ENCODE data around the gene PLSCR4. TPM values are rescaled to one million over a fixed set of nuclear protein-coding genes. Genes with fewer than 3 reads are reported as not detected.

The PLSCR4 gene
- total and polyA plus RNA-seq, 8 donors, result 6.1 to 76.3 (median 18.6) TPM

DNA sequence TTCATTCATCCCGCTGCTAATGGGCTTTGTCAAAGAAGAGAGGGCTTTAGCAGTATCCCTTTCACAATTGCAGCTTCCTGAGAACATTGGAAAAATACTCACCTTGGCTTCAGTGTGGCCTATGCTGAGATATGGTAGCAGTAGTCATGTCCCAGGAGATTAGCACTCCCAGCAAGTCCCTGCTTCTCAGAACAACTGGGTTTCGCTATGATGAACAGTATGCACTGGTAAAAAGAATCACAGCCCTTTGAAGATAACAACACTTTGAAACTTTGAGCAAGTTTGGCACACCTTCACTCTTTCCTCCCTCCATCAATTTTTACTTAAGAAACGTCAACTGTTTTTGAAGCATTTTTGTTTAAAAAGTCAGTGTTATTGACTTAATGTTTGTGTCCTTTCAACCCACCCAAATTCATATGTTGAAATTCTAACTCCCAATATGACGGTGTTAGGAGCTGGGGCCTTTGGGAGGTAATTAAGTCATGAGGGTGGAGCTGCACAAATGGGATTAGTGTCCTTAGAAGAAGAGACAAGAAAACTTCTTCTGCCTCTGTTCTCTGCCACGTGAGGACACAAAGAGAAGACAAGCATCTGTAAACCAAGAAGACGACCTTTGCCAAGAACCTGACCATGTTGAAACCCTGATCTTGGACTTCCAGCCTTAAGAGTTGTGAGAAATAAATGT, 17.8 kb upstream of the PLSCR4 start:
- Histone ChIP-seq H3K4me3 (no peak overlapping the region), H3K27me3 (no peaks in the 10 kb centered on the region), H3K36me3 (no peaks in the 10 kb centered on the region), H3K9me3 (no peaks in the 10 kb centered on the region), H3K4me1 (no peaks in the 10 kb centered on the region), H3K27ac (no peak overlapping the region)
- no peak for DNase-seq
- WGBS, 5 donors, result 86 to 91% (median 87%) methylated on average over 6 of the region's 6 CpGs
- intact Hi-C loops (cut with DNase I; ENCODE audit: low total_unique reads), result no loop called here
- TF ChIP-seq POLR2A (IDR thresholded peaks at IDR 0.05) (no peak), EP300 (IDR thresholded peaks at IDR 0.05) (no peak), POLR2AphosphoS5 (IDR thresholded peaks at IDR 0.05) (no peak)
- TF ChIP-seq, protein P1, sequence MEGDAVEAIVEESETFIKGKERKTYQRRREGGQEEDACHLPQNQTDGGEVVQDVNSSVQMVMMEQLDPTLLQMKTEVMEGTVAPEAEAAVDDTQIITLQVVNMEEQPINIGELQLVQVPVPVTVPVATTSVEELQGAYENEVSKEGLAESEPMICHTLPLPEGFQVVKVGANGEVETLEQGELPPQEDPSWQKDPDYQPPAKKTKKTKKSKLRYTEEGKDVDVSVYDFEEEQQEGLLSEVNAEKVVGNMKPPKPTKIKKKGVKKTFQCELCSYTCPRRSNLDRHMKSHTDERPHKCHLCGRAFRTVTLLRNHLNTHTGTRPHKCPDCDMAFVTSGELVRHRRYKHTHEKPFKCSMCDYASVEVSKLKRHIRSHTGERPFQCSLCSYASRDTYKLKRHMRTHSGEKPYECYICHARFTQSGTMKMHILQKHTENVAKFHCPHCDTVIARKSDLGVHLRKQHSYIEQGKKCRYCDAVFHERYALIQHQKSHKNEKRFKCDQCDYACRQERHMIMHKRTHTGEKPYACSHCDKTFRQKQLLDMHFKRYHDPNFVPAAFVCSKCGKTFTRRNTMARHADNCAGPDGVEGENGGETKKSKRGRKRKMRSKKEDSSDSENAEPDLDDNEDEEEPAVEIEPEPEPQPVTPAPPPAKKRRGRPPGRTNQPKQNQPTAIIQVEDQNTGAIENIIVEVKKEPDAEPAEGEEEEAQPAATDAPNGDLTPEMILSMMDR (IDR thresholded peaks at IDR 0.05), result no peak

DNA sequence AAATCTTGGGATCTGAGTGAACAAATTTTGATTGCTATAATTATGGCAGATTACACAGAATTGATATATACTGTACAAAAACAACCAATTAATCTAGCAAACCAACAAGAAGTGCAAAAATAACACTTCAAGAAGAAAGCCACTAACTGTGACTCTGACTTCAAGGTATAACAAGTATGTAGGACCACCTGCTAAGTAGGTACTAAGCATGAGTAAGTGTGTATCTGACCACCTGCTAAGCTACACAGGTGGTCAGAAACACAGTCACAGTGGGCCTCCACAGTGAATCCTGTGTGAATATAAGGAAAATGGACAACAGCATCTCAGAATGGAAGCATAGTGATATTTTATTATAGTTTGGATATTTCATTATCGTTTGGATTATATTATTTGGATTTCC, 14.8 kb upstream of the PLSCR4 start:
- TF ChIP-seq, protein P1 (IDR thresholded peaks at IDR 0.05), result no peak
- Histone ChIP-seq H3K4me3 (no peak overlapping the region), H3K27ac (no peak overlapping the region), H3K36me3 (no peaks in the 10 kb centered on the region), H3K4me1 (no peaks in the 10 kb centered on the region), H3K27me3 (no peaks in the 10 kb centered on the region), H3K9me3 (no peaks in the 10 kb centered on the region)
- 46 to 77% (median 62%) methylated on average over 1 of the region's 1 CpG for WGBS, 5 donors
- no peak for DNase-seq
- intact Hi-C loops (cut with DNase I; ENCODE audit: low total_unique reads), result no loop called here

DNA sequence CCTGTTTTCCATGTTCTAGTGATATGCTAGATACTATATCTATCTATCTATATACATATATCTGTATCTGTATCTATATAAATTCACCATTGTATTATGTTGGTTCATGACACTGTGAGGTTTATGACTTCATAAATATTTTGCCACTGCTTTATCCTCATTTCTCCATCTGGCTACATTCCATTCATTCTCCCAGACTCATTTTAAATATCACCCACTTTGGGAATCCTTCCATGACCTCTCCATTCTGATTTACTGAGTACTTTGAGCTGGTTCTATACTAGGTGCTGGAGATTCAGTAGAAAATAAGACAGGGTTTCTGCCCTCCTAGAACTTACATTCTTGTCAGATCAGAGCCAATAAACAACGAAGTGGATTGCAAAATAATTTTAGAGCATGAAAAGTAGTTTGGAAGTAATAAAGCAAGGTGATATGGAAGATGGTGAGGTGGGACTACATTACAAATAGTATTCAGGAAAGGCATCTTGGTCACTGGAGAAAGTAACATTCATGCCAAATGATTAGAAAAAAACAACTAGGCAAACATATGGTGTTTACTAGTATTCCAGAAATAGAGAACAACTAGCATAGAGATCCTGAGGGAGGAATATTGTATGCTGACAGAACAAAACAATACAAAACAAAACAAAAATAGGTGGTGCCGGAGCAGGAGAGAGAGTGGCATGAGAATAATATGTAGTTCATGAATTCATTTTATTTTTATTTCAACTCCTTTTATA, 11.6 kb upstream of the PLSCR4 start:
- H3K4me1 ChIP-seq, result no peaks in the 10 kb centered on the region
- no peaks in the 10 kb centered on the region for H3K27me3 ChIP-seq
- H3K27ac ChIP-seq, result no peak overlapping the region
- intact Hi-C loops (cut with DNase I; ENCODE audit: low total_unique reads), result no loop called here
- H3K36me3 ChIP-seq, result no peaks in the 10 kb centered on the region
- no peak for DNase-seq
- H3K9me3 ChIP-seq, result no peaks in the 10 kb centered on the region
- no peak overlapping the region for H3K4me3 ChIP-seq
- 71 to 85% (median 79%) methylated on average over 2 of the region's 2 CpGs for WGBS, 5 donors
- TF ChIP-seq, protein P1 (IDR thresholded peaks at IDR 0.05), result no peak
- no peak for TF ChIP-seq EP300 (IDR thresholded peaks at IDR 0.05)
- no peak for TF ChIP-seq POLR2A (IDR thresholded peaks at IDR 0.05)
- TF ChIP-seq POLR2AphosphoS5 (IDR thresholded peaks at IDR 0.05), result no peak

DNA sequence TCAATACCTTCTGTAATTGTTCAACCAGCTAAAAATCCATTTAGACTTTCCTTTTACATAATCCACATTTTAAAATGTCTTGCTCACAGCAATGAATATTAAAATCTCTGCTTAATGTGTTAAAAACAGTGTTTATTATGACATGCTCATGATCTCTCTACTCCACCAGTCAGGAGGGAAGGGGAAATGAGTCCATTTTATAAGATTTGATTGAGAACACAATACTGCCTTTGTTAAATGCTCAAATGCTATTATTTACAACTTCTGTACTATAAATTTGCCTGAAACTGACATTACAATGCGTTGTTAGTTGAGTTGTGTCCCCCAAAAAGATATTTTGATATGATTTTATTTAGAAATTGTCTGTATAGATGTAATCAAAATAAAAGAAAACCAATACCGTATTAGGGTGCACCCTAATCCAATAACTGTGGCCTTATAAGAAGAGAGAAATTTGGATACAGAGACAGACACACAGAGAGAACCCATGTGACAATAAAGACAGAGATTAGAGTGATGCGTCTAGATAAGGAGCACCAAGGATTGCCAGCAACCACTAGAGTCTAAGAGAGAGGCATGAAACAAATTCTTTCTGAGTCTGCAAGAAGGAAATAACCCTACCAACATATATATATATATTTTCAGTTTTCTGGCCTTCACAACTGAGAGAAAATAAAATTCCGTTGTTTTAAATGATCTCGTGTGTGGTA, 9.1 kb upstream of the PLSCR4 start:
- WGBS, 5 donors, result 81 to 86% (median 84%) methylated on average over 5 of the region's 5 CpGs
- Histone ChIP-seq H3K4me1 (no peaks in the 10 kb centered on the region), H3K36me3 (no peaks in the 10 kb centered on the region), H3K27me3 (no peaks in the 10 kb centered on the region), H3K9me3 (no peaks in the 10 kb centered on the region), H3K4me3 (no peak overlapping the region), H3K27ac (no peak overlapping the region)
- no peak for DNase-seq
- intact Hi-C loops (cut with DNase I; ENCODE audit: low total_unique reads), result no loop called here
- no peak for TF ChIP-seq POLR2A (IDR thresholded peaks at IDR 0.05)
- TF ChIP-seq, protein P1 (IDR thresholded peaks at IDR 0.05), result no peak
- no peak for TF ChIP-seq EP300 (IDR thresholded peaks at IDR 0.05)
- TF ChIP-seq POLR2AphosphoS5 (IDR thresholded peaks at IDR 0.05), result no peak
